Ramos (cell line): Measurements from ENCODE around the gene ZSCAN23.
"Not testable (repeated sequence)": the region's sequence is repeated elsewhere in the genome, so short reads cannot be mapped to it uniquely, and the experiment has no call there.

ENCODE experiments used
- in situ Hi-C: fragments of 300-500 bp; cut with MboI; formaldehyde crosslinking; loops from one replicate; pipeline ENCODE4 v1.14.3; 2022; ENCODE audit warnings: low sequenced_read_pairs; ENCODE audit not compliant: unreplicated experiment

The ZSCAN23 gene

DNA sequence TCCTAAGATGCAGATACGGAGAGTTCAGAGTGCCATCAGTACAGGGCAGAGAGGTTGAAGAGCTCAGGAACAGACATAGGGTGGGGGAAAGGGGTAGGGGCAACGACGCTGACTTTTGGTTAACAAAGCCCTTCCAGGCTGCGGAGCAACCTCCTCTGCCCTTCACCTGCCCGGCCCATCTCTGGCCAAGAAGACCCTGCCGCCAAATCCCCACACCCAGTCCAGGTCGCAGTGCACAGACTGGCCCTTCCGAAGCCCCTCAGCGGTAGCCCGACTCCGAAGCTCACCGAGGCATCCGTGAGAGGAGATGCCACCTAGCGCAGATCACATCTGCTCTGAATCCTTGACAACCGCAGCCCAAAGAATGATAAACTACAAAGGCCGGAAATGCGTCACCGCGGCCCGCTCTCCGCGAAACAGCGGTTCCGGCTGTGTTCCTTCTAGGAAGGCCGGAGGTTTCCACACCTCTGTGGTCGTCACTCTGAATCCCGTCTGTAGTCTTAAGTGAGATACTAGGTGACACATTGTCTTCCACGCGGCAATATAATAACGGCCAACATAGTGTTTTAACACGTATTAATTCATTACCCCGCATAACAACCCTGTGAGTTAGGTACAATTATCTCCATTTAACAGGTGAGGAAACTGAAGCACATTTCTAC is at the start of gene ZSCAN23:
TSS of gene ZSCAN23 (minus strand) at position 380 of the 662 bp plus-strand sequence. CDS start 7,225 bp downstream, outside the sequence.
- in situ Hi-C loops: no loop called here

DNA sequence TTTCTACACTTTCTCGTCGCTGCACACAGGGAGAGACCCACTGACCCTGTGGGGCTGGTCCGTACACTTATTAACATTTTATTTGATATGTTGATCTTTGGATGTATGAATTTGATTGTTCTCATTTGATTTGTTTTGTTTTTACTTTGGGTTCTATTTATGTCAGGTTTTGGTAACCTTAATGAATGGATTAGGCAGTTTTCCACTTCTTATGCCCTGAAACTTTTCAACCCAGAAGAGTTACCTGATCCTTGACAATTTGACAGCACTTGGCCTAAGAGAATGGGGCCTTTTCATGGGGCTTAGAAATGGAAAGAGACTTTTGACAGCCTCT is 48.7 kb upstream of the ZSCAN23 start:
- in situ Hi-C loops: no loop called here

DNA sequence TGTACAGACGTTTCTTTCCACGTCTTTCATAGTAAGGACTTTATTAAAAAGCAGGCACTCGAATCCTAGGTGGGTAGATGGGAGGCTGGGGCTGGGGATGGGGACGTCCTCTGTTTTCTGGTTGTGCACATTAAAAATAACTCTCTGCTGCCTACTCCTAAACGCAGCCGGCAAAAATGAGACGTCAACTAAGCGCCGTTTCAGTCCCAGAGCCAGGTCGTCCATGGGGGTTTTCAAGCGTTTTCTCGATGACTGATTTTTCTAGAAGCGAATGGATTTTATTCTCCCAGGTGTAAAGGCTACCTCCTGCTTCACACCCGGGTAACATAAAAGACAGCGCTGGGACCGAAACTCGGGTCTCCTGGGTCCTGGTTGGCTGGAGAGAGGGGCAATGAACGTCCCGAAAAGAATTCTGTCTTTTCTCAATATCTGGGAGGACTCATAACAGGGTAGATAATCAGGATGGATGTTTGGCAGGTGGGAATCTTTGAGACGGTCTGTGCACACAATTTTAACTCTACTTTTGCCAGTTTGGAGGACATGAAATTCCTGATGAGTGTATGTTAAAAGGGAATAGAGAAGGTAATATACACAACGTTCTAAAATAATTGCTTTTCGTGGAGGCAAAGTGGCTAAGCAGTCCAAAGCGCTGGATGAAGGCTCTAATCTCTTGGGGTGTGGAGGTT is 47.1 kb upstream of the ZSCAN23 start:
- in situ Hi-C loops: no loop called here

DNA sequence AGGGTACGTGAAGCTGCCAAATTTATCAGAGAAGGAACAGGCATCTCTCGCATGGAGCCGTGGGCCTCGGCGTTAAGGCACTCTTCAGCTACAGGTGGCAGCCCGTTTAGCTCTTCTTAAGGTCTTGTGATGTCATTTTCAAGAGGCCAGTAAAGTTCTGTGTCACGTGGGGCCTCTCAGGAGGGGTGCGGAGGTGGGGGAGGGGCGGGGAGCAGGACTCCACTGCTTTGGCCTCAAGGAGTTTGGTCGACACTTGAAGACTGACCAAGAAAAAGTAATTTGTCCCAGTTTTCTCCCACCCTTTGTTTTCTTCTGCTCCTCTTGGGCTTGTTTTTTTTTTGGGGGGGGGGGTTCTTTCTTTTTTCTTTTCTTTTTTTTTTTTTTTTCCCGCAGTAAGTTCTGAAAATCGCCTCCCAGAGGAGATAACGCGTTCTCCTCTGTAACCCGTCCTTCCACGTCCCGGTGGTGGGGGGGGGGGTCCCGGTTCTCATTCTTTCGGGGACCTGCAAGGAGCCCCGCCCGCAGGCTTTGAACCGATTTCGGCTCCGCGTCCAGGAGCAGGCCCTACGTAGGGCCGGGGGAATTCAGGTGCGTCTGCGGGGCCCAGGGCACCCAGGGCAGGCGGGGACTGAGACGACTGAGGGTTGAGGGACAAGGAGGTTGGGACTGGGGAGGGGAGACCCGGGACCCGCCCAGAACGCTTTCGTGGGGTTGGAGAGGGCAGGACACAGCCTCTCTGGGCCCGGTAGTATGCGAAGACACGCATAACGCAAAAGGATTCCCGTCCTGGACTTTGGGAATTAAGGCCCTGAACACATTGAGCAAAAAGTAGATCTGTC is 46.3 kb upstream of the ZSCAN23 start:
- in situ Hi-C loops: no loop called here

DNA sequence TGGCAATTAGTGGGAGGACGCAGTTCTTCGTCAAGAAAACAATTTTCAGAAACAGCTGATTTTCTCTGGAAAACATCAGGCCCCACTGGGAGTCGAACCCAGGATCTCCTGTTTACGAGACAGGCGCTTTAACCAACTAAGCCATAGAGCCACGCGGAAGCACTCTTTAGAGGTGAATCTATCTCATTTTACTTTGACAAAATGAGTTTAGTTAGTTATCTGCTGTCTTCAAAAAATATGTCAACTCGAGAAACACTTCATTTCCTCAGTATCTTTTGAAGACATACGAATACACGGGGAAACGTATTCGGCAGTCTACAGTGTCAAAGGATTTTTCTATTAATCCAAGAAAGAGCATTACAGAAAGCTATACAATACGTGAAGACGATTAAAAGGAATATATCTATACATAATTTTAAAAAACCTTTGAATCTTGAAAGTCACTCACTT is 45.6 kb upstream of the ZSCAN23 start:
- in situ Hi-C loops: no loop called here

DNA sequence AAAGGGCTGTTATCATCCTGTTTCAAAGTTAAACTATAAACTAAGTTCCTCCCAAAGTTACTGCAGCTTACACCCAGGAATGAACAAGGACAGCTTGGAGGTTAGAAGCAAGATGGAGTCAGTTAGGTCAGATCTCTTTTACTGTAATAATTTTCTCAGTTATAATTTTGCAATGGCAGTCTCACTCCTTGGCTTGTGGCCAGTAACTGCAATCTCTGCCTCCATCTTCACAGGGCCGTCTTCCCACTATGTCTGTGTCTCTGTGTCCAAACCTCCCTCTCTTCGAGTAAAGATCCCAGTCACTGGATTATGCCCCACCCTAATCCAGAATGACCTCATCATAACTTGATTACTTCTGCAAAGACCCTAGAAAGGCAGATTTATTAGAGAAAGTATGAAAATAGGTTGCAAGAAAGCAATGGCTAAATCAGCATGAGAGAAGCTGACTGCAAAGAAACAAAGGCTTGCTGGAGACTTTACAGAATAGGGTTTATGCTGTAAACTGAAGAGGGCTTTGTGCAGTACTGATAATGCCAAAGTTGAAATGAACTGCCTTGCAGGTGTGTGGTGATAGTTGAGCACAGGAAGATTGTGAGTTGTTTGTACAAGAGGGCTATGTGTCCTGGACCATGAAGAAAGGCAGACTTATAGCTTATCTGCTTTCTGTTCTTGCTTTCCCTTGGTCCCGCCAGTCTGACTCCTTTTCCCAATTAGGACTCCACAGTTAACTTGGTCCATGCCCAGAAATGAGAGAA is 43.9 kb upstream of the ZSCAN23 start:
- in situ Hi-C loops: no loop called here

DNA sequence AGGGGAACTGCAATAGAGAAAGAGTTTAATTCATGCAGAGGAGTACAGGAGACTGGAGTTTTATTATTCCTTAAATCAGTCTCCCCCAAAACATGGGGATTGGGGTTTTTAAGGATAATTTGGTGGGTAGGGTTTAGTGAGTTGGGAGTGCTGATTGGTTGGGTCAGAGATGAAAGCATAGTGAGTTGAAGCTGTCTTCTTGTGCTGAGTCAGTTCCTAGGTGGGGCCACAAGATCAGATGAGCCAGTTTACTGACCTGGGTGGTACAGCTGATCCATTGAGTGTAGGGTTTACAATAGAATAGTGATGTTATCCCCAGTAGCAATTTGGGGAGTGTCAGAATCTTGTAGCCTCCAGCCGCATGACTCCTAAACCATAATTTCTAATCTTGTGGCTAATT is 43.2 kb upstream of the ZSCAN23 start:
- in situ Hi-C loops: no loop called here

DNA sequence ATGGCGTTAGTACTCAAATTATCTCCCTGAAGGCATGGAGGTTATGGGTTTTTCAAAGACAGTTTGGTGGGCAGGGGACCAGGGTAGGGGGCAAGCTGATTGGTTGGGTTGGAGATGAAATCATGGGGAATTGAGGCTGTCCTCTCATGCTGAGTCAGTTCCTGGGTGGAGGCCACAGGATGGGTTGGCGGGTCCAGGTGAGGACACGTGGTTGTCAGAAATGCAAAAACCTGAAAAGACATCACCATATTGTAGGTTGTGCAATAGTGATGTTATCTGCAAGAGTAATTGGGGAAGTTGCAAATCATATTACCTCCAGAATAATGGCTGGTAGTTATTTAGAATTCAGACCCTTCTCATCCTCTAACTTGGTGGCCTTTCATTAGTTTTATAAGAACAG is 42.2 kb upstream of the ZSCAN23 start:
- in situ Hi-C loops: no loop called here

DNA sequence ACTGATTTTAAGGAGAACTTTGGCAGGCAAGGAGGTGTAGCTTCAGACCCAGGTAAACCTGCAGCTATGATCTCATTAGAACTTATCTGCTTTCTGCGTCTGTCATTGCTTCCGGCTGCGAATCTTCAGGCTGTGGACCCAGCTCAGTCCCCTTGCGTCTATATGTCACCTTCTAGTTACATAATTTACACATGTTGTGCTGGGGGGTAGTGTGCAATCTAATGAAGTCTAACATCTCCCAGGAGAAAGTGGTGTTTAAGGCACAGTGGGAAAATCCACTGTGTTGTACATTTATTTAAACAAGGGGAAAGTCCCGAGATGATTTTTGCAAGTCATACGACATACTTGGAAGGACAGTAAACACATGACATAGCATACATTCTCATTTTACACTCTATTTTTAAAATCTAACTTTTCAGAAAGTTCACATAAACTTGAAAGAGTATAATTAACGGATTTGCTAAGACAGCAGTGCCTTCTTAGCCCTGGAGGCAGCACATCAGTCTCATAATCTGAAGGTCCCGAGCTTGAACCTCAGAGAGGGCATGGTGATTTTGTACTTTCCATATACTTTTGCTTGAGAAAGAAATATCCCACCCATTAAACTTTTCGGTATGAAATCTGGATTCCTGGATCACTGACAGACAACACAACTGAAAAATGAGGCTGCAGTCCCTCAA is 37.1 kb upstream of the ZSCAN23 start:
- in situ Hi-C loops: no loop called here

DNA sequence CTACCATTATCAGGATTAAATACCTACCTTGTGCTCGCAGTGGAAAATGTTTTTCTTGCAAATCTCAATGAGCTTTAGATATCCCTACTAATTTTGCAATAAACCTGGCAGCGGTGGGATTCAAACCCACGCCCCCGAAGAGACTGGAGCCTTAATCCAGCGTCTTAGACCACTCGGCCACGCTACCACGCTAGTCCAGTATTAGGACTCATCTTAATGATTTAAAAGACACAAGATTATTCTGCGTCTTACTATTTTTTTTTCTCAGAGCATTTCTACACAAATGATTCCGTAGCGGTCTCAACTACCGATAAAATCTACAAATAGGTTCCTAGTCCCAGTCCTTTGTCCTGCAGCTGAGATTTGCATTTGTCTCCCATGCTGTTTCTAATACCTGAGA is 35.2 kb upstream of the ZSCAN23 start:
- in situ Hi-C loops: no loop called here

DNA sequence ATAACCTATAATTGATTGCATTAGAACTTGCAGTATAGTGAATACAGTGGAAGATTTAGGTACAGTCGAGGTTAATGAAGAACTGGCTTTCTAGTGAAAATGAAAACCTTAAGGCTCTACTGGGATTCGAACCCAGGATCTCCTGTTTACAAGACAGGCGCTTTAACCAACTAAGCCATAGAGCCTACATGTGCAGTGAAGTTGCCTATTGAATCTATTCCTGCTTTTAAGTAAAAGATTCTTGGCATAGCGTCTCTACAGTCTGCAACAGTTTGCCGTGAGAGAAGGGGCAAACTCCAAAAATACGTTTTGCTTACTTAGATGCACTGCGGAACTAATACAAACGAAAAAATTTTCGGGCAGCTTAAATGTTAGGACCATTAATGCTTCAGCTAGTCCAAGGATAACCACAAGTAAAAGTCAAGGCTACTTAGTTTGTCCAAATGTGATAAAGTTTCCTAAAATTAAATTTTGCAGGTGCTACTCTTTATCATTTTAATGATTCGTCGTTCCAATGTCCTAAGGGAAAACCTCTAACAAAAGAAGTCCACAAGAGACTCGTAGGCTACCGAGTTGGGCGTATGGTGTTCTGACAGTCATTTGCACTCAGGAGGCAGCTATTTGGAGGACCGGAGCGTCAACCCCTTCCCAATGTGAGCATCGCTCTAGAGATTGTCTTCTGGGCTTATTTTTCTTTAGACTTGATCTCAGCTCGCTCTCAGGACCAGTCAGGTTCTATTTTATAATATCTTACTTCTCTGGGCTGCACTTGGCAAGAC is 31.3 kb upstream of the ZSCAN23 start:
- in situ Hi-C loops: no loop called here

DNA sequence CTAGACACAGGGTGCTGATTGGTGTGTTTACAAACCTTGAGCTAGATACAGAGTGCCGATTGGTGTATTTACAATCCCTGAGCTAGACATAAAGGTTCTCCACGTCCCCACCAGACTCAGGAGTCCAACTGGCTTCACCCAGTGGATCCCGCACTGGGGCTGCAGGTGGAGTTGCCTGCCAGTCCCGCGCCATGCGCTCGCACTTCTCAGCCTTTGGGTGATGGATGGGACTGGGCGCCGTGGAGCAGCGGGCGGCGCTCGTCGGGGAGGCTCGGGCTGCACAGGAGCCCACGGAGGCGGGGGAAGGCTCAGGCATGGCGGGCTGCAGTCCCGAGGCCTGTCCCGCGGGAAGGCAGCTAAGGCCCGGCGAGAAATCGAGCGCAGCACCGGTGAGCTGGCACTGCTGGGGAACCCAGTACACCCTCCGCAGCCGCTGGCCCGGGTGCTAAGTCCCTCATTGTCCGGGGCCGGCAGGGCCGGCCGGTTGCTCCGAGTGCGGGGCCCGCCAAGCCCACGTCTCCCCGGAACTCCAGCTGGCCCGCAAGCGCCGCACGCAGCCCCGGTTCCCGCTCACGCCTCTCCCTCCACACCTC is 26.0 kb upstream of the ZSCAN23 start:
- in situ Hi-C loops: not testable (repeated sequence)

DNA sequence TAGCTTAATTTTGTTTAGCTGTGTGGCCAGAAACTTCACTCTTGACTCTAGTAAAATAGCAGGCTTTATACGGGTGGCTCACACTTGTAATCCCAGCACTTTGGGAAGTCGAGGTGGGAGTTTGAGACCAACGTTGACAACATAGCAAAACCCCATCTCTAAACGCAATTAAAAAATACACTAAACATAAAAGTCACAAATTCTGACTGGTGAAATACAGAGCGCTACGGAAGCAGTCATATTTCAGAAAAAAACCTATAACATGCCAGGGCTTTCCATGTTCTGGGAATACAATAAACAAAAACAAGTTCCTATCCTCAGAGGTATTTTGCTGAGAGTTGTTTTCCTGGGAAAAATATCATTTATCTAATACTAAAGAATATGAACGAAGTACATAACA is 24.8 kb upstream of the ZSCAN23 start:
- in situ Hi-C loops: no loop called here

DNA sequence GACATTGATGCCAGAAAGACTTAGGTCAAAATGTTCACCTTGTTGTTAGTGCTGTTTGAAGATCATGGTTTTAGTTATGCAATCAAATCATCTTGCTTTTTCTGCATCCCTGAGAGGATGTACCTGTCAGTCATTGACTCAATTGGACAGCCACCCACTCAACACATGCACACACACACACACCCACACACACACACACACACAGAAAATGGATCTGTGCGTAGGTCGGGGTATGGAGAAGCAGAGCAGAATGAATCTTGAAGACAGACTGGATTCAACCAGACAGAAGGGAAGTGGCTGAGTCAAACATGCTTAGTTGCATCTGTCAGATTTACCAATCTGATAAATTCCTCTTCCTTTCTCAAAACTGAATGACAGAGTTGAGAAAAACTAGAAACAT is 19.1 kb upstream of the ZSCAN23 start:
- in situ Hi-C loops: no loop called here

DNA sequence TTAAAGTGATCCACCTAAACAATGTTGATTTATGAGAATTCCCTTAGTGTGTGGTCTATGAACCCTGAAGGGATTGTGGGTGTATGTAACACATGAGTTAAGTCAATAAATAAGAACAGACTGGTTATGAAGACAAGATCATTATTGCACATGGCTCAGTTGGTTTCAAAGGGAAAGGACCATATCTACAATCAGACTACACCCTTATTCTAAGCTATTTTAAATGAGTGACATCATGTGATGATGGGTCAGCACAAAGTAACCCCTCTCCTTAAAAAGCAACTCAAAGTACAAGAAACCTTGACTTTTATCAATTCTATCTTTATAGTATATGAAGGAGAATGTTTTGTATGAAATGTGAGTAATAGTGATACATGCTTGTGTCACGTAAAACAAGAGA is 15.3 kb upstream of the ZSCAN23 start:
- in situ Hi-C loops: no loop called here

DNA sequence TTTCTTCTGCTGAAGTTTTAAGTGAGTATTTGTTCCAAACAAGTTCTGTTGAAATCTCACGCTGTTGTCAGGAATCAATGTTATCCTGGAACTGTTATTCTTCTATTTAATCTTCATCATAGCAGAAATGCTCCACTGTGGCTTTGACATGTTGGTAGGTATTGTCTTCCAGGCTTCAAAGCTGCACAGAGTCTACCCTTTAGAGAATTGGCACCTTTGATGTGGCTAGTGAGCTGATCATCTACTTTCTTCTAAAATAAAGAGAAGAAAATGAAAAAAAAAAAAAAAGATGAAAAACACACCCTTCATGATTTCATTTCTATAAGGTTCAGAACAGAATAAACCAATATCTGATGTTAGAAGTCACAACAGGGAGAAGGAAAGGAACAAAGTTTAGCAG is 5.8 kb upstream of the ZSCAN23 start:
- in situ Hi-C loops: no loop called here

DNA sequence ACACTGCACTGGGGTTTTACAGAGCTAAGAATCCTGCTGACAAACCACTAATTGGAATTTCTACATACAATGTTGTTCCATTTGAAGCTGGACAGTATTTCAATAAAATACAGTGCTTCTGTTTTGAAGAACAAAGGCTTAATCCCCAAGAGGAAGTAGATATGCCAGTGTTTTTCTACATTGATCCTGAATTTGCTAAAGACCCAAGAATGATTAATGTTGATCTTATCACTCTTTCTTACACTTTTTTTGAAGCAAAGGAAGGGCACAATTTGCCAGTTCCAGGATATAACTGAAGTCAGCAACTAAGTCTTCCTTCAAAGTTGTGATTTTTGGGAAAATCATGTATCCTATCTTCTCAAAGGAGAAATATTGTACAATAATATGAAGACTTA is 4.2 kb upstream of the ZSCAN23 start:
- in situ Hi-C loops: not testable (repeated sequence)

DNA sequence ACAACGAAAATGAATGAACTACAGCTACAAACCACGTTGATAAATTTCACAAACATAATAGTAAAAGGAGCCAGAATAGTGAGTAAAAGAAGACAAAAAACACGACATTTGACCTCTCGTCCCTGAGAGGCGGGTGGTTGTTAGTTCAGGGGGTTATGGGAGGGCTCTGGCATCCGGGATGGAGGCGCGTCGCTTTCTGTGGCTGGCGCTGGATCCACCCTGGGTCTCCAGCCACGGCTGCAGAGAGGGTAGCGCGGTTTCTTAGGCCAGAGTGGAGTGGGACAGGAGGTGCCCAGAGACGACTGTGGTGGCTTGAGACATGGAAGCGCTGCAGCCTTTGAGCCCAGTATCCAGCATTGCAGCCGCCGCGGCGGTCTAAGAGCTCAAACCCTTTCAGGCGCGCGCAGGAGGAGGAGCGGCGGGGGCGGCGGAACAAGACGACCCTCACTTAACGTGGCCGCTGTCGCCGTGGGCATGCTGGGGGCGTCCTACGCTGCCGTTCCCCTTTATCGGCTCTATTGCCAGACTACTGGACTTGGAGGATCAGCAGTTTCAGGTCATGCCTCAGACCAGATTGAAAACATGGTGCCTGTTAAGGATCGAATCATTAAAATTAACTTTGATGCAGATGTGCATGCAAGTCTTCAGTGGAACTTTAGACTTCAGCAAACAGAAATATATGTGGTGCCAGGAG is 3.7 kb upstream of the ZSCAN23 start:
- in situ Hi-C loops: no loop called here
